Ovary (tissue), 9 donors: ENCODE results near the gene MXRA5. TPM values are rescaled to one million over a fixed set of nuclear protein-coding genes. Genes with fewer than 3 reads are reported as not detected.
"Not testable (repeated sequence)": the region's sequence is repeated elsewhere in the genome, so short reads cannot be mapped to it uniquely, and the experiment has no call there.

Experiments
- DNase-seq, 5 donors: peaks; one replicate each; pipeline ENCODE4 v3.0.0-alpha.2; 2019 to 2020
- H3K27ac ChIP-seq, 2 donors: fragments of 200-600 bp; one replicate each; pipeline versions ENCODE4 v1.5.1 to v1.8.0; 2019 to 2022
- H3K27me3 ChIP-seq: fragments of 200-600 bp; one replicate; pipeline ENCODE4 v1.8.0; 2022
- H3K36me3 ChIP-seq: fragments of 200-600 bp; sonication (generic); one replicate; pipeline ENCODE4 v1.5.1; 2019
- H3K4me1 ChIP-seq: one replicate; pipeline ENCODE4 v1.8.1; 2013; ENCODE audit warnings: mild to moderate bottlenecking, moderate library complexity; ENCODE audit not compliant: insufficient read depth
- H3K4me3 ChIP-seq: fragments of 200-600 bp; sonication (generic); one replicate; pipeline ENCODE4 v1.5.1; 2017
- H3K9me3 ChIP-seq, 2 donors: fragments of 200-600 bp in 1 of 2; sonication (generic) in 1 of 2; one replicate each; pipeline versions ENCODE4 v1.5.1 to v1.8.1; 2013 to 2019; ENCODE audit warnings: mild to moderate bottlenecking in 1 of 2, moderate library complexity in 1 of 2
- EP300 ChIP-seq: sonication (generic); formaldehyde crosslinking; IDR thresholded peaks from one replicate; pipeline ENCODE4 v1.6.1; 2017; ENCODE audit warnings: antibody characterized with exemption
- POLR2A ChIP-seq: fragments of 450-650 bp; IDR thresholded peaks from one replicate; pipeline ENCODE4 v1.6.1; 2017; ENCODE audit warnings: antibody characterized with exemption, mild to moderate bottlenecking, moderate library complexity
- WGBS, 3 donors: extraction: QIAGEN DNeasy Blood & Tissue Kit in 1 of 3; methylation state at CpG; one replicate each; pipeline versions ENCODE4 v1.1.5 to v1.1.7; 2013 to 2017; 5-methylcytosine and 5-hydroxymethylcytosine counted together
- intact Hi-C, 4 donors: fragments of 100-400 bp; cut with DNase I; formaldehyde crosslinking; loops; one replicate each; pipeline versions ENCODE4 v1.11.0 to v1.15.1; 2022 to 2023
- polyA plus RNA-seq, 2 donors: library from polyadenylated mRNA; stranded (reverse); fragments of 200-250 nt in 1 of 2; fragments of 350-450 nt in 1 of 2; fragmentation: Illumina TruSeq in 1 of 2; extraction: RNeasy Lipid Tissue Mini Kit (QIAGEN cat#74804) in 1 of 2; gene quantifications; one replicate each; pipeline ENCODE4 v1.2.3, GENCODE V29; 2013 to 2014
- total RNA-seq, 7 donors: library from RNA; depleted of rRNA in 2 of 7; stranded (reverse); fragments of >200 nt in 2 of 7; fragmentation: NEBNext Ultra II Directional in 3 of 7; extraction: Animal tissue kit (Norgen Biotek cat#: 25700) in 3 of 7; gene quantifications; one replicate each; pipeline versions ENCODE4 v1.1.0 to v1.2.4, GENCODE V29; 2016 to 2023
- TF ChIP-seq, protein P1 (sequence below), 3 donors: fragments of 450-650 bp in 2 of 3; fragments of 200-600 bp in 1 of 3; IDR thresholded peaks; one replicate each; pipeline versions ENCODE4 v1.5.1 to v1.8.0; 2016 to 2022; ENCODE audit warnings: antibody characterized with exemption in 3 of 3, mild to moderate bottlenecking in 1 of 3
- donor health status: DM: no; HTN: no; CAD: no; lungs with moderate emphysema.
- donor health status: DM: no; HTN: no; CAD: no.
- donor health status: Bipolar disorder and iron deficiency.
- donor health status: DM: yes; HTN: yes; CAD: no.
- donor health status: DM: no; HTN: no; CAD: no.
- donor health status: DM: yes; HTN: yes; CAD: no.

The MXRA5 gene
- total and polyA plus RNA-seq, 9 donors = 0.70 to 51.6 (median 4.2) TPM

- TF ChIP-seq, protein P1, sequence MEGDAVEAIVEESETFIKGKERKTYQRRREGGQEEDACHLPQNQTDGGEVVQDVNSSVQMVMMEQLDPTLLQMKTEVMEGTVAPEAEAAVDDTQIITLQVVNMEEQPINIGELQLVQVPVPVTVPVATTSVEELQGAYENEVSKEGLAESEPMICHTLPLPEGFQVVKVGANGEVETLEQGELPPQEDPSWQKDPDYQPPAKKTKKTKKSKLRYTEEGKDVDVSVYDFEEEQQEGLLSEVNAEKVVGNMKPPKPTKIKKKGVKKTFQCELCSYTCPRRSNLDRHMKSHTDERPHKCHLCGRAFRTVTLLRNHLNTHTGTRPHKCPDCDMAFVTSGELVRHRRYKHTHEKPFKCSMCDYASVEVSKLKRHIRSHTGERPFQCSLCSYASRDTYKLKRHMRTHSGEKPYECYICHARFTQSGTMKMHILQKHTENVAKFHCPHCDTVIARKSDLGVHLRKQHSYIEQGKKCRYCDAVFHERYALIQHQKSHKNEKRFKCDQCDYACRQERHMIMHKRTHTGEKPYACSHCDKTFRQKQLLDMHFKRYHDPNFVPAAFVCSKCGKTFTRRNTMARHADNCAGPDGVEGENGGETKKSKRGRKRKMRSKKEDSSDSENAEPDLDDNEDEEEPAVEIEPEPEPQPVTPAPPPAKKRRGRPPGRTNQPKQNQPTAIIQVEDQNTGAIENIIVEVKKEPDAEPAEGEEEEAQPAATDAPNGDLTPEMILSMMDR (IDR thresholded peaks at IDR 0.05) = no peak
- TF ChIP-seq POLR2A = no peak
- TF ChIP-seq EP300 = no peak
- DNase-seq = no peak
- Histone ChIP-seq H3K4me1 (no peaks in the 10 kb centered on the region), H3K36me3 (no peaks in the 10 kb centered on the region), H3K27ac (no peak overlapping the region), H3K9me3 (no peaks in the 10 kb centered on the region), H3K4me3 (no peak overlapping the region), H3K27me3 (no peaks in the 10 kb centered on the region)
- WGBS, 3 donors = 42 to 63% (median 43%) methylated on average over 3 of the region's 3 CpGs
- intact Hi-C loops = no loop called here
These were observed 37.9 kb upstream of the MXRA5 start for GRCh38 chrX:3384327-3384726.

DNA sequence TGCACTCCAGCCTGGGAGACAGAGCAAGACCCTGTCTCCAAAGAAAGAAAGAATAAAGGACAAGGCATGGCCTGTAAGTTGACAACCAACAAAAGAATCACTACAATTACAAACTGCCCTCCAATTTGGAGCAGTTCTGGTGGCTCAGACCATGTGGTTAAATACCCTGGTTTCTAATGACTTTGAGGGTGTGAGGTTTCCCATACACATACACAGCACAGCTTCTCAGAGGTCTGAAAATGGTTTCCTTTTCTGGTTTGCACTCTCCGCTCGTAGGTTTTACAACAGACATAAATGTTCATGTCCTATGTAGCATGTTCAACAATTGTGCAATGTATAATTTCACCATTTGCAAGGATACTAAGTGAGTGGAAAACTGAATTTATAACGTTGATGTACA is 34.2 kb upstream of the MXRA5 start:
- Histone ChIP-seq H3K4me1 (no peaks in the 10 kb centered on the region), H3K27ac (no peak overlapping the region), H3K36me3 (no peaks in the 10 kb centered on the region), H3K27me3 (no peaks in the 10 kb centered on the region), H3K4me3 (no peak overlapping the region), H3K9me3 (no peaks in the 10 kb centered on the region)
- WGBS, 3 donors = 51 to 57% (median 53%) methylated on average over 3 of the region's 3 CpGs
- TF ChIP-seq POLR2A (no peak), EP300 (no peak)
- TF ChIP-seq, protein P1 (IDR thresholded peaks at IDR 0.05) = no peak
- no peak for DNase-seq
- intact Hi-C loops = no loop called here

- intact Hi-C loops = no loop called here
- TF ChIP-seq EP300 = no peak
- no peak for TF ChIP-seq POLR2A
- TF ChIP-seq, protein P1 (IDR thresholded peaks at IDR 0.05) = no peak
- H3K9me3 ChIP-seq = no peaks in the 10 kb centered on the region
- no peaks in the 10 kb centered on the region for H3K27me3 ChIP-seq
- WGBS, 3 donors = 46 to 61% (median 50%) methylated on average over 4 of the region's 4 CpGs
- H3K36me3 ChIP-seq = no peaks in the 10 kb centered on the region
- no peak overlapping the region for H3K27ac ChIP-seq
- H3K4me1 ChIP-seq = no peaks in the 10 kb centered on the region
- H3K4me3 ChIP-seq = no peak overlapping the region
- DNase-seq = no peak
These were observed 32.7 kb upstream of the MXRA5 start for GRCh38 chrX:3379111-3379510.

- no peaks in the 10 kb centered on the region for H3K9me3 ChIP-seq
- H3K27me3 ChIP-seq = no peaks in the 10 kb centered on the region
- H3K4me3 ChIP-seq = no peak overlapping the region
- no peaks in the 10 kb centered on the region for H3K4me1 ChIP-seq
- H3K27ac ChIP-seq = no peak overlapping the region
- H3K36me3 ChIP-seq = no peaks in the 10 kb centered on the region
- no peak for DNase-seq
- WGBS, 3 donors = 11 to 19% (median 13%) methylated on average over 4 of the region's 4 CpGs
- intact Hi-C loops = no loop called here
- TF ChIP-seq POLR2A = no peak
- TF ChIP-seq, protein P1 (IDR thresholded peaks at IDR 0.05) = no peak
- TF ChIP-seq EP300 = no peak
These were observed 31.7 kb upstream of the MXRA5 start for GRCh38 chrX:3378156-3378555.

GRCh38 chrX:3377560-3377959 is 31.1 kb upstream of the MXRA5 start:
- H3K27ac ChIP-seq = no peak overlapping the region

DNA sequence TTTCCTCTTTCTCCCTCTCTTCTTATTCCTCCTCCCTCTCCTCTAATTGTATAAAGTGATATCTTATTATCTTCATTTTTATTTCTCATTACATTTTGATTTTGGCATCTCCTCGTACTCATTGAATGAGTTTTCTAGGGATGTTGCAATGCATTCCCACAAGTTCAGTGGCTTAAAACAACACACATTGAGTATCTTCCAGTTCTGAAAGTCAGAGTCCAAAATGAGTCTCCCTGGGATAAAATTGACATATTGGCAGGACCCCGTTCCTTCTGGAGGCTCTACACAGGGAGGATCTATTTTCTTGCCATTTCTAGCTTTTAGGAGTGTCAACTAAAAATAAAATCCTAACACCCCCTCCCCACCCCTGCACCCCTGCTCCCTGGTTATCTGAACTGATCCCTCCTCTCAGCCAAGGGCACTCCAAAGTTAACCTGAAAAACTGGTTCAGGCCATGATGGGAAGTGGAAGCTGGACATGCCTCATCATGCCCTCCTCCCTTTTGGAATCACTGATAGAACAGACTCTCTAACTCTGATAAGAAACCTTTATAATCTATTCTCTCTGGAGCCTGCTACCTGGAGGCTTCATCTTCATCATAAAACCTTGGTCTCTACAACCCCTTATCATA is 29.5 kb upstream of the MXRA5 start:
- H3K36me3 ChIP-seq, H3K27me3 ChIP-seq, H3K4me1 ChIP-seq, H3K9me3 ChIP-seq, H3K4me3 ChIP-seq, intact Hi-C loops, DNase-seq, H3K27ac ChIP-seq: not testable (repeated sequence)
- 27 to 51% (median 46%) methylated on average over 2 of the region's 2 CpGs for WGBS, 3 donors

More at GRCh38 chrX:3377560-3377959, 31.1 kb upstream of the MXRA5 start:
- no peak for DNase-seq
- intact Hi-C loops = no loop called here
- no peak for TF ChIP-seq EP300
- TF ChIP-seq, protein P1 (IDR thresholded peaks at IDR 0.05) = no peak
- no peak for TF ChIP-seq POLR2A
- Histone ChIP-seq H3K4me1 (no peaks in the 10 kb centered on the region), H3K36me3 (no peaks in the 10 kb centered on the region), H3K9me3 (no peaks in the 10 kb centered on the region), H3K27me3 (no peaks in the 10 kb centered on the region), H3K4me3 (no peak overlapping the region)
- WGBS, 3 donors = 76 to 83% (median 83%) methylated on average over 13 of the region's 13 CpGs
